Hepatocyte (in vitro differentiated cells): ENCODE results near the gene TEC. TPM values are rescaled to one million over a fixed set of nuclear protein-coding genes. Genes with fewer than 3 reads are reported as not detected.

Source experiments
- DNase-seq: peaks from one replicate; pipeline ENCODE4 v3.0.0-alpha.2; 2016; ENCODE audit warnings: low spot score
- H2AFZ ChIP-seq: fragments of 200-600 bp; sonication (generic); 2 replicates; pipeline ENCODE4 v1.6.0; 2016; ENCODE audit warnings: antibody characterized with exemption, mild to moderate bottlenecking
- H3K27ac ChIP-seq: fragments of 200-600 bp; sonication (generic); 2 replicates; pipeline ENCODE4 v1.5.1; 2016; ENCODE audit warnings: mild to moderate bottlenecking
- H3K27me3 ChIP-seq: fragments of 200-600 bp; sonication (generic); 2 replicates; pipeline ENCODE4 v1.6.1; 2016
- H3K36me3 ChIP-seq: fragments of 200-600 bp; sonication (generic); replicated peaks from 2 replicates; pipeline ENCODE4 v1.5.1; 2016; ENCODE audit warnings: low read depth; ENCODE audit not compliant: insufficient read depth
- H3K4me1 ChIP-seq: fragments of 200-600 bp; sonication (generic); 2 replicates; pipeline ENCODE4 v1.5.1; 2016; ENCODE audit warnings: mild to moderate bottlenecking, moderate library complexity; ENCODE audit not compliant: insufficient read depth
- H3K4me2 ChIP-seq: fragments of 200-600 bp; sonication (generic); 2 replicates; pipeline ENCODE4 v1.6.0; 2016
- H3K4me3 ChIP-seq: fragments of 200-600 bp; sonication (generic); 2 replicates; pipeline ENCODE4 v1.5.1; 2016; ENCODE audit warnings: mild to moderate bottlenecking
- H3K79me2 ChIP-seq: fragments of 200-600 bp; sonication (generic); 2 replicates; pipeline ENCODE4 v1.6.0; 2017; ENCODE audit warnings: mild to moderate bottlenecking
- H3K9me2 ChIP-seq: fragments of 200-600 bp; sonication (generic); replicated peaks from 2 replicates; pipeline ENCODE4 v1.6.0; 2017; ENCODE audit warnings: mild to moderate bottlenecking; ENCODE audit not compliant: insufficient read depth
- H3K9me3 ChIP-seq: fragments of 200-600 bp; sonication (generic); 2 replicates; pipeline ENCODE4 v1.5.1; 2016; ENCODE audit warnings: low read depth, mild to moderate bottlenecking
- H4K20me1 ChIP-seq: fragments of 200-600 bp; sonication (generic); 2 replicates; pipeline ENCODE4 v1.6.0; 2016; ENCODE audit warnings: mild to moderate bottlenecking; ENCODE audit not compliant: insufficient read depth, poor library complexity, severe bottlenecking
- CTCF ChIP-seq: fragments of 200-600 bp; sonication (generic); IDR thresholded peaks from 2 replicates; pipeline ENCODE4 v1.5.1; 2016; ENCODE audit warnings: antibody characterized with exemption, mild to moderate bottlenecking; ENCODE audit not compliant: poor library complexity
- EZH2 ChIP-seq: fragments of 200-600 bp; sonication (generic); IDR thresholded peaks from 2 replicates; pipeline ENCODE4 v1.6.1; 2016; ENCODE audit warnings: antibody characterized with exemption, mild to moderate bottlenecking, borderline replicate concordance
- EZH2phosphoT487 ChIP-seq: fragments of 200-600 bp; sonication (generic); IDR thresholded peaks from one replicate; pipeline ENCODE4 v1.6.1; 2018; ENCODE audit warnings: antibody characterized with exemption, mild to moderate bottlenecking, low read depth, moderate library complexity; ENCODE audit not compliant: unreplicated experiment, severe bottlenecking
- WGBS: methylation state at CpG from one replicate; pipeline ENCODE4 v1.1.6; 2016; ENCODE audit warnings: low lambda C conversion rate; ENCODE audit errors: missing lambda C conversion rate; 5-methylcytosine and 5-hydroxymethylcytosine counted together
- polyA plus RNA-seq: library from polyadenylated mRNA; unstranded; fragments of >200 nt; fragmentation: Nextera tagmentation; extraction: Ambion mirVana; gene quantifications from 2 replicates; pipeline ENCODE4 v1.2.1, GENCODE V29; 2016
- total RNA-seq: library from RNA; depleted of rRNA; stranded (reverse); fragments of >200 nt; gene quantifications from 2 replicates; pipeline ENCODE4 v1.2.3, GENCODE V29; 2014

Gene TEC
- total and polyA plus RNA-seq, 2 experiments from 2014 or later = 1.3 to 2.1 TPM

- H4K20me1 ChIP-seq = no peaks in the 10 kb centered on the region
- H3K4me3 ChIP-seq = no peak overlapping the region
- H2AFZ ChIP-seq = no peak overlapping the region
- H3K4me2 ChIP-seq = no peak overlapping the region
- no peak for DNase-seq
- H3K9me2 ChIP-seq = no peaks in the 10 kb centered on the region
- no peaks in the 10 kb centered on the region for H3K27me3 ChIP-seq
- TF ChIP-seq EZH2phosphoT487 (no peak), CTCF (no peak), EZH2 (no peak)
- no peaks in the 10 kb centered on the region for H3K79me2 ChIP-seq
- H3K9me3 ChIP-seq = no peaks in the 10 kb centered on the region
- WGBS = 100% methylated on average over 2 of the region's 2 CpGs
- H3K36me3 ChIP-seq = no peaks in the 10 kb centered on the region
- no peak overlapping the region for H3K27ac ChIP-seq
- no peaks in the 10 kb centered on the region for H3K4me1 ChIP-seq
Observed at GRCh38 chr4:48308901-48309300, 39.3 kb upstream of the TEC start.

GRCh38 chr4:48307528-48307927 lies 37.9 kb upstream of the TEC start:
- no peaks in the 10 kb centered on the region for H3K36me3 ChIP-seq
- no peaks in the 10 kb centered on the region for H3K79me2 ChIP-seq
- H3K9me3 ChIP-seq = no peaks in the 10 kb centered on the region
- H4K20me1 ChIP-seq = no peaks in the 10 kb centered on the region
- WGBS = 84% methylated on average over 5 of the region's 5 CpGs
- no peak overlapping the region for H3K4me2 ChIP-seq
- TF ChIP-seq EZH2 = no peak
- TF ChIP-seq EZH2phosphoT487 = no peak
- no peak for TF ChIP-seq CTCF
- no peak overlapping the region for H3K27ac ChIP-seq
- H3K9me2 ChIP-seq = no peaks in the 10 kb centered on the region
- no peak for DNase-seq
- no peak overlapping the region for H3K4me3 ChIP-seq
- no peaks in the 10 kb centered on the region for H3K27me3 ChIP-seq
- H3K4me1 ChIP-seq = no peaks in the 10 kb centered on the region
- H2AFZ ChIP-seq = no peak overlapping the region

- no peaks in the 10 kb centered on the region for H4K20me1 ChIP-seq
- no peak overlapping the region for H3K4me2 ChIP-seq
- H3K36me3 ChIP-seq = no peaks in the 10 kb centered on the region
- H2AFZ ChIP-seq = no peak overlapping the region
- H3K79me2 ChIP-seq = no peaks in the 10 kb centered on the region
- WGBS = 85% methylated on average over 3 of the region's 3 CpGs
- DNase-seq = no peak
- H3K27me3 ChIP-seq = no peaks in the 10 kb centered on the region
- no peaks in the 10 kb centered on the region for H3K9me3 ChIP-seq
- H3K4me3 ChIP-seq = no peak overlapping the region
- H3K4me1 ChIP-seq = no peaks in the 10 kb centered on the region
- H3K27ac ChIP-seq = no peak overlapping the region
- TF ChIP-seq EZH2 = no peak
- no peak for TF ChIP-seq EZH2phosphoT487
- no peak for TF ChIP-seq CTCF
- H3K9me2 ChIP-seq = no peaks in the 10 kb centered on the region
Observed at GRCh38 chr4:48305508-48305907, 35.9 kb upstream of the TEC start.

GRCh38 chr4:48300004-48300403 lies 30.4 kb upstream of the TEC start:
- no peaks in the 10 kb centered on the region for H3K79me2 ChIP-seq
- H3K4me2 ChIP-seq = no peak overlapping the region
- WGBS = 85% methylated on average over 2 of the region's 2 CpGs
- no peak for DNase-seq
- H3K27ac ChIP-seq = no peak overlapping the region
- no peaks in the 10 kb centered on the region for H3K9me2 ChIP-seq
- TF ChIP-seq EZH2phosphoT487 = no peak
- no peak for TF ChIP-seq CTCF
- TF ChIP-seq EZH2 = no peak
- no peaks in the 10 kb centered on the region for H3K9me3 ChIP-seq
- no peaks in the 10 kb centered on the region for H3K27me3 ChIP-seq
- H3K36me3 ChIP-seq = no peaks in the 10 kb centered on the region
- no peak overlapping the region for H3K4me3 ChIP-seq
- H2AFZ ChIP-seq = no peak overlapping the region
- no peaks in the 10 kb centered on the region for H4K20me1 ChIP-seq
- no peaks in the 10 kb centered on the region for H3K4me1 ChIP-seq
